Measurements from ENCODE around the gene NCL.
"Not testable (repeated sequence)": the region's sequence is repeated elsewhere in the genome, so short reads cannot be mapped to it uniquely, and the experiment has no call there.

Gene NCL

DNA sequence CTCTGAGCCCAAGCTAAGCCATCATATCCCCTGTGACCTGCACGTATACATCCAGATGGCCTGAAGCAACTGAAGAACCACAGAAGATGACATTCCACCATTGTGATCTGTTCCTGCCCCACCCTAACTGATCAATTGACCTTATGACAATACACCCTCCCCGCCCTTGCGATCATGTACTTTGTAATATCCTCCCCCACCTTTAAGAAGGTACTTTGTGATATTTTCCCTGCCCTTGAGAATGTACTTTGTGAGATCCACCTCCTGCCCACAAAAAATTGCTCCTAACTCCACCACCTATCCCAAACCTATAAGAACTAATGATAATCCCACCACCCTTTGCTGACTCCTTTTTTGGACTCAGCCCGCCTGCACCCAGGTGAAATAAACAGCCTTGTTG, 33.8 kb downstream of the NCL start:
- not testable (repeated sequence) for DNase-seq (ENCODE audit: low read depth)

DNA sequence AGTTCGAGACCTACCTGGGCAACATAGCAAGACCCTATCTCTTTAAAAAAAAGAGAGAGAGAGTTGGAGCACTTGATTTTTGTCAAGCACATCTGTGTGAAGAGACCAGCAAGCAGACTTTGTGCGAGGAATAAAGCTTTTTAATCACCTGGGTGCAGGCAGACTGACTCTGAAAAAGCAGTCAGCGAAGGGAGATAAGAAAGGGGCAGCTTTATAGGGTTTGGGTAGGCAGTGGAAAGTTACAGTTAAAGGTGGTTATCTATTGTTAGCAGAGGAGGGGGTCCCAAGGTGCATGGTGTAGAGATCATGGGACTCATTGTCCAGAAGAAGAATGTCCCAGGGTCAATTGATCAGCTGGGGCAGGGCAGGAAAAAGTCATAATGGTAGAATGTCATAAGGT, 34.4 kb downstream of the NCL start:
- DNase-seq (ENCODE audit: low read depth): no peak

DNA sequence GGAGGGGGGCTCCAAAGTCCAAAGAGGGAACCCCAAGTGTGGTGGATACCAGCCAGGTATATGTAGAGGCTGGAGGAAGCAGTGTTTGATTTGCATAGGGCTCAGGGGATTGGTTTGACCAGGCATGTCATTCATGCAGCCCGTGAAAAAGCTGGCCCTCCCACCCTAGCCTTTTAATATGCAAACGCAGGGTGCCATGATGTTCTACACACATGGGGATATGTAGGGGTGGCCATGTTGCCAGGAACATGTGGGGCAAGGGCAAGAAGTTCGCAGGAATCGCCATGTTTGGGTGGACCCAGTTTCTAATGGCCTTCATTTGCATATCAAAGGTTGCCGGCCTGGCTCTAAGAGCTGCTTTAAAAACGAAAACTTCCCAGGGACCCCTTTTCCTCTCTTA, 35.1 kb downstream of the NCL start:
- no peak for DNase-seq (ENCODE audit: low read depth)

DNA sequence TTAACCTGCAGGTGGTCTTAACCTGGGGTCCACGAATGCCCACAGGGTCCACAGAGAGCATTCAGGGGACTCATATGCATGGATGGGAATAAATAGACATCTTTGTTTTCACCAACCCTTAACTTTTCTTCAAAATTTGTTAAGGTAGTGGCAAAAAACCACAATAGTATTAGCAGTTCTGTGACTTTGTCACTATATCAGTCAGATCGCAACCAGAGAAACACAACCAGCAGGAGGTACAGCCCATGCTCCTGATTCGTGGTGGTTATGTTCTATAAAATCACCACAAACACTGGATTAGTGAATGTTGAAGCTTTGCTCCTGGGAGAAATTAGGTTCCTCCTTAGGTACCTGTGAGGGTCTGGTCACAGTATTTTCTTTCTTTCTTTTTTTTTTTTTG, 37.2 kb downstream of the NCL start:
- no peak for DNase-seq (ENCODE audit: low read depth)

DNA sequence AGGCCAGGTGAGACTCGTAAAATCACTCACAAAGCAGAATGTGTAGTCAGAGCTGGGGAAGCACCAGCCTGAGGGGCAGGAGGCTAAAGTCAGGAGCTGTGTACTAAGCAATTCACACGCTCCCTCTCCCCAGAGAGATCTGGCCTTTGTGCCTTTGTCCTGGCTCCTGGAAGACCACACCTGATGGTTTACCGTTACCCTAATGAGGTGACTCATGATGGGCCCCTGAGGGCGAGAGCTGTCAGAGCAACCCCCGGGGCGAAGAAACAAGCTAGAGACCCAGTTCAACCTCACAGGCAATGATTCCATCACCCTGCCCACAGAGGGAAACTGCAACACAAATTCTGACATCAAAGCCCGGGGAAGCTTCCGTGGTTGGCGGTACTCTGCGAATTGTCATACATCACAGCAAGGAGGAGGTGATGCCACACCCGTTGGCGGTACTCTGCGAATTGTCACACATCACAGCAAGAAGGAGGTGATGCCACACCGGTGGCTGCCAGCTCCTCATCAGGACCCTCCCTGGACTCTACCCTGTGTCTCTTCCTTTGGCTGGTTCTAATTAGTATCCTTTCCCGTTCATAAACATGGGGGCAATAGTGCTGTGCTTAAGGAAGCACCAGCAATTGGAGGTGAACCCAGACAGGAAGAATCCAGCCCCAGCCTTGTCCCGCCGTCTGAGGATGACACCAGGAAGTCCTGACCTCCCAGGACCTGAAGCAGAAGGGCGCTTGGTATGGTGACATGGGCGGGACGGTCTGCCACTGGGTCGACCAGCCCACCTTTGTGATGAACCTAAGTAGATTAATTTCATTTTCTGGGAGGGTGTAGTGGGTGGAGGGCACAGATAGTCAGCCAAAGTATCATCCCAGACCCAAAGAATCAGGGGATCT, 38.2 kb downstream of the NCL start:
- DNase-seq (ENCODE audit: low read depth): peak; percentile 71

DNA sequence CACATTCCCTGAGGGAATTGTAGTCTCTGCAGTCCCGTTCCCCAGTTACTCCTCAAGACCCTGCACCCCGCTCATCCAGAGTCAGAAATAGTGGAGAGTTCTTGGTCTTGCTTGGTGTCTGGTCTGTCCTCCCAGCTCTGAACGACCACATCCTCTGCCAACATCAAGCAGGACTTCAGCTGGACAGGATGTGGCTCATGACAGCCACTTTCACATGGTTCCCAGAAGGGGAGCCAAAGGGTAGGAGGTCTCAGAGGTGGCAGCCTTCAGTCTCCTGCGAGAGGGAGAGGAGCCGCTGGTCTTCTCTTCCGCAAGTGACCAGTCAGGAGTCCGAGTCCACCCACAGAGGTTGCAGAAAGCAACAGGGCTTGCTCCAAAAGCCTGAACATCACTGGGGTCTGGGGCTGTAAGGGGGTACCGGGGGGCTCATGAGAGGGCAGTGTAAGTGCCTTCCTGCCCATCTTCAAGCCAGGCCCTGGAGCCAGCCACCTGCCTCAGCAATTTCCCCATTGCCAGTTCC, 38.9 kb downstream of the NCL start:
- DNase-seq (ENCODE audit: low read depth): no peak

DNA sequence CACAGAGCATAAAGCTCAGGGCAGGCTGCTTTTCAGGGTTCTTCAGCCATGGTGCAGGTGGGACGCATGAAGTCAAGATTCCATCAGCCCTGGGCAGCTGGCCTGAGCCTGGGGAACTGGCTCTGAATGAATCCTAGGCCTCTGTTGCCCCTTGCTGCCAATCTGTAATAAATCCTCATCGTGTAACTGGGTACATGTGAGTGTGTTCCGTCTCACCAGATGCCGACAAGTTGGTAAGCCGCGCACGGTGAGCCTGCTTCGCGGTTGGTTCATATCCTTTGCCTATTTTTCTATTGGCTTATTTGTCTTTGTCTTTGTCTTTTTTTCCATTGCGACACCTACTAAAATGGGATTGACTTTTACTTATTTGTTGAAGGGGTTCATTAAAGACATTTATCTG, 41.1 kb downstream of the NCL start:
- no peak for DNase-seq (ENCODE audit: low read depth)

DNA sequence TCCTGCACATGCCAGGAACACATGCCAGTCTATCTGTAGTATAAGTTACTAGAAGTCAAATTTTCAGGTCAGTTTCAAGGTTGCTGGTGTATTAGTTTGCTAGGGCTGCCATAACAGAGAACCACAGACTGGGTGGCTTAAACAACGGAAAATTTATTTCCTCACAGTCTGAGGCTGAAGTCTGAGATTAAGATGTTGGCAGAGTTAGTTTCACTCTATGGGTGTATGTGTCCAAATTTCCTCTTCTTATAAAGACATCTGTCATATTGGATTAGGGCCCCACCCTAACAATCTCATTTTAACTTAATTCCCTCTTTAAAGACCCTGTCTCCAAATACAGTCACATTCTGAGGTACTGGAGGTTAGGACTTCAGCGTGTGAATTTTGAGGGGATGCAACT, 42.2 kb downstream of the NCL start:
- no peak for DNase-seq (ENCODE audit: low read depth)

DNA sequence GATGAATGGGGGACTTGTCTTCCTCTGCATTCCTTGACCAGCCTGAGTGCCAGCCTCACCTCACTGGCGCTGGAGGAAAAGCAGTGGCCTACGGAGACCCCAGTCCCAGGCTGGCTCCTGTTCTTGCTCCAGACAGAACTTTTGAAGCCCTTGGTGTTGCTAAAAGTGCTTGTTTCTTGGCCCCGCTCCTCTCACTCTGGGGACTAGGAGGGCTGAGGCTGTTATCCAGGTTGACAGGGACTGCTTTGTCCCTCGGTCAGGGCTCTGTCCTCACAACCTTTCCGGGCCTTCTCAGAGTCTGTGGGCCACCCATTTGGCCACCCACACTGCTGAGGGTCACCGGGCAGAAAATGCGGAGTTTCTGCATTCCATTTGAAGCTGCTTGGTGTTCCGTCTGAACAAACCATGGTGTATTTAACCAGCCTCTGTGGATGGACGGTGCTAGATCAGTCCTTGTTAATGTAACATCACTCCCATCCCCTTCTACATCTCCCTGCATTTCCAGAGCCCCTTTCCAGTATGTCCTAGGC, 43.2 kb downstream of the NCL start:
- no peak for DNase-seq (ENCODE audit: low read depth)

DNA sequence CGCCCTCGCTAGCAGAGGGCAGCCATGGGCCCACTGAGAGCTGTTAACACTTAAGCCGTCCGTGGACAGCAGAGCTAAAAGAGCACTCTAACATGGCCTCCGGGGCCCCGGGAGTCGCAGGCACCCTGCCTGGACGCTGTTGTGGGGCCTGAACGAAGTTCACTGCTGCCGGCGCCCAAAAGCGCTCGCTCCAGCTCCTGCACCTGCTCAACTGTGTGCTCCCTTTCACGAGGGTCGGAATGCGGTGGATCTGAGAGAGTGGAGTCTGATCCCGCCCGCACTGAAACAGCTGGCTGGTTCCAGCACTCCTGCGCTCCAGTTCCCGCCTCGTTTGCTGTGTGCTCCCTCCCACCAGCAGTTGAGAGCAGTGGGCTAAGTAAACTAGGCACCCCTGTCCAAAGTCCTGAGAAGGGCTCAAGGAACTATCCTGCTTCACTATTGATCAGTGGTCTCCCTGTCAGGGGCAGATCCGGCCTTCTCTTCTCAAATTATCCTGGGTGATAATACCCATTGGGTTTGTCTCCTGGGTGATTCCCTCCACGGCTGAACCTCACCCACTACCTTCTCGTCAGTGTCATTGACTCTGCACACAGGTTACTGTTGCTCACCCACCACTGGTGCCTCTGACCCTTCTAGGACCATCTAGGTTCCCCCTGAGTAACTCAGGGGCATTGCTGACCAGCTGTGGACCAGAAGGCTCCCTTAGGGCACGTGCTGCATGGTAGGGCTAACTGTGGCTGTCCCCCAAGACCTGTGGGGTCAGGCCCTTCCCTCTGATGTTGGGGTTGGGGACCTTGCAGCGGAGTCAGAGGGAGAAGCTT, 45.3 kb downstream of the NCL start:
- no peak for DNase-seq (ENCODE audit: low read depth)

DNA sequence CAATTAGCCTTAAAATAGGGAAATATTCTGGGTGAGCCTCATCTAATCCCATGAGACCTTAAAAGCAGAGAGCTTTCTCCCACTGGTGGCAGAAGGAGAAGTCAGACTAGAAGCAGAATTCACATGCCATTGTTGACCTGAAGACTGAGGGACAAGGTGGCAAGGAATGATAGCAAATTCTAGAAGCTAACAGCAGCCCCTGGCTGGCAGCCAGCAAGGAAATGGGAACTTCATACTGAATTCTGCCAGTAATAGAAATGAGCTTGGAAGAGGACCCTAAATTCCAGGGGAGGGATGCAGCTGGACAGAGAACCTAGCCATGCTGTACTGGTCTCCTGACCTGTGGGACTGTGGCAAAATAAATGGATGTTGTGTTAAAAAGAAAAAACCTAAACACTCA, 49.3 kb downstream of the NCL start:
- DNase-seq (ENCODE audit: low read depth): no peak

DNA sequence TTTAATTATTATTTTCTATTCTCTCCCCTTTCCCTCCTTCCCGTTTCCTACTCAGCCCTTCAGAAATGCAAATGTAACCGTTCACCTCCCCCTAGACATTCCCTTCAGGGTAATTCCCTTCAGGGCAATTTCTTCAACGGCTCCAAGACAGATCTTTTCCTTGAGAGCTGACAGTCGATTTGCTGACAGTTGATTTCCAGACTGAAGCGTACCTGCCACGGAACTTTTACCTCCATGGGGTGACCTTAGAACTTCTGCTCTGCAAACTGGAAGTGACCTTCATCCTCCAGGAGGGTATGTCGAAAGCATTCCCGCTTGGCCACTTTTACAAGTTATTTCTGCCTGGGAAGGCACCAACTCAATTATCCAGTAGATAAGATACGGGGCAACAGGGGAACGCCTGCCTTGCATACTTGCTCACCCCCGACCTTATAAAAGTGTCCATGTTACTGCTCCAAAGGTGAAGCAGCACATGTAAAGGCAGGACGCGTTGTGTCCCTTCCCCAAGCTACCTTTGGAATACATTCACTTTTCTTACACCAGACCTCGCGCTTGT, 50.3 kb downstream of the NCL start:
- no peak for DNase-seq (ENCODE audit: low read depth)

DNA sequence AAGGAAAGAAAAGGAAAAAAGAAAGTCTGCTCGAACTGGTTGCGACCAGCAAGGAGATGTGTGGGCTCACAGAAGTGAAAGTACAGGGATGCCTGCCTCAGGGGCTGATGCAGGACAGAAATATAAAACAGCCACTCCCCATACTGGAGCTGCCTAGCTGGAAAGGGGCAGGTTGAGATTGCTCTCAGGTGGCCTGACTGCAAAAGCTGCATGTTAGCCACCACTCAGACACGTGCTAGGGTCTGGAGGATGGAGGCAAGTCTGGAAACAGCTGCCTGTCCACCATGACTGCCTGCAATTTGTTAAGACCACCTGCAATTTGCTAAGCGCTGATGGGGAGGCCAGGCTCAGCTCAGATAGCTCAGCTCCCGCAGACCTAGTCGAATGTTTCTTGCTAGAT, 50.8 kb downstream of the NCL start:
- no peak for DNase-seq (ENCODE audit: low read depth)

DNA sequence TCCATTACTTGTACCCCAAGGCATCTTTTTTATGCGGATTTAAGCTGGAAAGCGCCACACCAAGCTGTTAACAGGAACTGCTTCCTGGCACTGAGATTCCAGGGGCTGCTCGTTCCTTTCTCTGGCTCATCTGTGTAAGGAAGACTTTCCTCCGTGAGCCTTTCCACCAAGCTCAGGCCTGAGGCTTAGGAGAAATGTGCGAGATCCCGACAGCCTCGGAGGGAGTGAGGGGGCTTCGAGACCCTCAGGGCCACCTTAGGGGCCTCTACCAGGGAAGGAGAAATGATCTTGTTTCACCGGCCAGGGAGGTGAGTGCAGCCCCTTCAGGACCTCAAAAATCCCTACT, 51.7 kb downstream of the NCL start:
- no peak for DNase-seq (ENCODE audit: low read depth)

DNA sequence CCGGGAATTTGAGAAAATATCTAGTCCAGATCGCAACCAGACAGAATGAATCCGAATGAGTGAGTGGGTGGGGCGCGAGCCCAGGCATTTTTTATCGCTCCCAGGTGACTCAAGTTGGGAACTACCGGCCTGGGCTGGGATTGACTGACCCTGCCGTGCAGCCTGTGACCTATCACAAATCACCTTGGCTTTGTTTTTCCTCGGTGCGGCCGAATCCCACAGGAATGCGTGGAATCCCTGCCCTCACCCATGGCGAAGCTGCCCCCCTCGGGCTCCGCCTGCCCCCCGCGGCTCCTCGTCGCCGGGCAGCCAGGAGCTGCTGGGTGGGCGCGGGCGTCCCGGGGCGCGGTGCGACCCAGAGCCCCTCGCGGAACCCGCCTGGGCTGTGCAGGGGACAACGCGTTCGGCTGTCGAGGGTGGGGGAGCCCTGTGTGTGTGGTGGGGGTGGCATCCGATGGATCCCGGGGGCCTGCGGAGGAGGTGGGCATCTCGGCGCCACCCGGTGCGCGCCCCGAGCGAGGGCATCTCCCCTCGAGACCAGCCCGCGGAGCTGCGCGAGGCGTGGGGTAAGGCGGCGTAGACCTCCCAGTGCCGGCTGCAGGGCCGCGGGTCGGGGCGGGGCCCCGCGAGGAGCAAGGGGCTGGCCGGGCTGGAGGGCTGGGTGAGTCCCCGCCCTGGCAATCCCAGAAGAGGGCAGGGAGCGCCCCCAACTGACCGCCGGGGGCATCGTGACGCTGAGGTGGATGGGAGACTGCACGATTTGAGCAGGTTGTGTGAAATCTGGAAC, 52.3 kb downstream of the NCL start:
- DNase-seq (ENCODE audit: low read depth): peak; percentile 77

DNA sequence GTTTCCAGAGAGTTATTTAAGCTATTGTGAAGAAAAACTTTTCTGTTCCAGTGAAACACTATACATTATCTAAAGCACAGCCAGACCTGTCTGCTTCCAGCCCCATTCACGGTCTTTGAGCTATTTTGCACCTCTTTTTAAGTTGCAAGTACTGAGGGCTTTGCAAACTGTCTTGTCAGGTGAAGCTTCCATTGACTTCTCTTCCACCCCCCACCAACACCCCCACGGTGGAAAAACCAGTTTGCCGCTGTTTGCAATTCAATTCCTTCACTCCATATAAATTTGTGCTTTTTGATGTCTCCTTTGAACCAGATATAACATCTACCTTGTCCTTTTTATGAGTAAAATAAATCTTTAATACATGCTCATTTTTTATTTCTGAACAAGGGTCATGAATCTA, 53.0 kb downstream of the NCL start:
- DNase-seq (ENCODE audit: low read depth): no peak

DNA sequence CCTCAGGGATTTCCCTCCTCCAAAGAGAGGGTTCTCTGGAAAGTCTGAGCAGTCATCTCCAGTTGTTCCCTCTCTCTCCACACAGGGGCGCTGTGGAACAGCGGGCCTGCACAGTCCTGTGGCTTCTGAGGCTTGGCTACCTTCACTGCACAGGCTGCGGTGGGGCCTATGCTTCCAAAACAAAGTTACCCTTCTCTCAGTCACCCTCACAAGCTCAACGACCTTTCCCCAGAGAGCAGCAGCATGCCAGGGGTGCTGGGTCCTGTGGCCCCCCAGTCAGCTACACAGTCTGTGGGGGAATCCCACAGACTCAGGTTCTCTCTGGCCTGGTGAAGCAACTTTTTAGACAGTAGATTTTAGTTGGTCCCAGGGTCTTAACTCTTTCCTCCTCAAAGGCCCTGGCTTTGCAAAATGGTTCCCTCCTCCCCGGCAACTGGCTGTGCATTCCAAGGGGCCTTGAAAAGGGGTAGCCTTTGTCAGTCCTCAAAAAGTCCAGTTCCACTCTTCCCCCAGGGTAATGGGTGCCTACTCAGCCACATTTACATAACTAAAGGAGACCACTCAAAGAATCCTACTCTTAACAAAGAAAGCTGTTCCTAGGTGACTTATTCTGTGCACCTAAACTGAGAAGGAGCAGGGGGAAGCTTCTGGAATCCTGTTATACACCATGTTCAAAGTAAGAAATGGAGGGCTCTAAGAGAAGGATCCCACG, 53.8 kb downstream of the NCL start:
- DNase-seq (ENCODE audit: low read depth): no peak

DNA sequence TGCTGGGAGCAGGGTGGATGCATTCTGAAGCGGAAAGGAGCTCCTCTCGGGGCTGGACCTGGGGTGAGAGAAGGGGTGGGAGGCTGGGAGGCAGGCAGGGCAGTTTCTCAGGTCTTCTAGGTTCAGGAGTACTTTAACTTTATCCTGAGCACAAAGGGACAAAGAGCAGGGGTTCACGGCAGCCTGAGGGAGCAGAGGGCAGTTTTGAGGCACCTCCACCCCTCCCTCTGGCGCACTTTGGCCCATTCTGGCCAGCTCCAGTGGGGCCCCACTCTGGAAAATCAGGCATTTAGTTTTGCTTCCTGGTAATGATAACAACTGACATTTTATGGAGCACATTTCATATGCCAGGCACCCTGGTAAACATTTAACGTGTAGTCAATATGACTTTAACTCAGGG, 54.5 kb downstream of the NCL start:
- DNase-seq (ENCODE audit: low read depth): no peak

DNA sequence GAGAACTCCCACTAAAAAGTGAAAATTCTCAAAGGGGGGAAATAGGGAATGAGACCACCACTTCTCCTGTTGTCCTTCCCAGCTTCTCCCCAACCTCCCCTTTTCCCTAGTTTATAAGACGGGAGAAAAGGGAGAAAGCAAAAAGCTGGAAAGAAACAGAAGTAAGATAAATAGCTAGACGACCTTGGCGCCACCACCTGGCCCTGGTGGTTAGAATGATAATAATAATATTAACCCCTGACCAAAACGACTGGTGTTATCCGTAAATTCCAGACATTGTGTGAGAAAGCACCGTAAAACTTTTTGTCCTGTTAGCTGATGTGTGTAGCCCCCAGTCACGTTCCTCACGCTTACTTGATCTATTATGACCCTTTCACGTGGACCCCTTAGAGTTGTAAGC, 56.0 kb downstream of the NCL start:
- not testable (repeated sequence) for DNase-seq (ENCODE audit: low read depth)

DNA sequence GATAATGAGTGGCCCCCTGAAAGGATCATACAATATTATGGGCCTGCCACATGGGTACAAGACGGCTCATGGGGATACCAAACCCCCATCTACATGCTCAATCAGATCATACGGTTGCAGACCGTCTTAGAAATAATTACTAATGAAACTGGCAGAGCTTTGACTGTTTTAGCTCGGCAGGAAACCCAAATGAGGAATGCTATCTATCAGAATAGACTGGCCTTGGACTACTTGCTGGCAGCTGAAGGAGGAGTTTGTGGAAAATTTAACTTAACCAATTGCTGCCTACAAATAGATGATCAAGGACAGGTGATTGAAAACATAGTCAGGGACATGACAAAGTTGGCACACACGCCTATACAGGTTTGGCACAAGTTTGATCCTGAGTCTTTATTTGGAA, 56.6 kb downstream of the NCL start:
- DNase-seq (ENCODE audit: low read depth): not testable (repeated sequence)

Data from activated gamma-delta T cell treated with anti-CD3 and anti-CD28 coated beads, Interleukin-2, amount 50 U/mL, for 16 hours (primary cell).